ENCODE measurements around the gene PPP3CA.

Gene PPP3CA

GRCh38 chr4:101347267-101347556, at the start of gene PPP3CA:
PPP3CA (minus strand) TSS chr4:101347526.
- DNase-seq: no peak

DNA sequence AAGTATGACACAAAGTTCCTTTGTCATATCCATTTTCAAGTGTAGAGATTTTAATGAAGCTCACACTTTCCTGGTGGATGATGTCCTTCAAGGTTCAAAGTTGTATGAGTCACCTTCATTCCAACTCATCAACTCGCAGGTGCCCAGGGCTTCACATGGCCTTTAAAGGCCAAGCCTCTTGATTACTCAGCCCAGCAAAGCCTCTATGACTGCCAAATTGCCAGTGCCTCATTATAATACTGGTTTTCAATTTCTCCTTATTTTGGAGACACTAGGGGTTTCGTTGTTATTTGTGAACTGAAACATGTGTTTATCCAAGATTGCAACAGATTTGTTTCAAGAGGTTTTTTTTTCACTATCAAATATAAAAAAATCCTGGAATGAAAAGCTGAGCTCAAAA, 45.9 kb upstream of the PPP3CA start:
- no peak for DNase-seq

- no peak for DNase-seq
Measured at GRCh38 chr4:101370663-101371210, 23.4 kb upstream of the PPP3CA start.

DNA sequence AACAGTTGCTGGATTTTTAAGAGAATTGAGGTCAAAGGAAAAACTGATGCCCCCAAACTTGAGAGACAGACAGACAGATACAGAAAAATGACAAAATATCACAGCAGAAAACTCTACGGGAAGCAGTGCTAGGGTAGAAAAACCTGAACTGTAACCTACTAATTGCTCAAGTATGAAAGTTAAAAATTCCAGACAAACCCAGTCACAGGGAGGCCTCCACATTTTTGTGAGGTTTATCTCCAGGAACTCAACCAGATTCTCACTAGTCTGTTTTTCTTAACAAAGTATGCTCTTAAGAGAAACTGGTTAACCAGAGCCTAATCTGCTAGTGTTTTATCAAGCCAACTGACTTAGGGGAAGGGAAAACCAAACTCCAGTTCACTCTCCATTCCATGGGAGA, 19.9 kb upstream of the PPP3CA start:
- DNase-seq: no peak

DNA sequence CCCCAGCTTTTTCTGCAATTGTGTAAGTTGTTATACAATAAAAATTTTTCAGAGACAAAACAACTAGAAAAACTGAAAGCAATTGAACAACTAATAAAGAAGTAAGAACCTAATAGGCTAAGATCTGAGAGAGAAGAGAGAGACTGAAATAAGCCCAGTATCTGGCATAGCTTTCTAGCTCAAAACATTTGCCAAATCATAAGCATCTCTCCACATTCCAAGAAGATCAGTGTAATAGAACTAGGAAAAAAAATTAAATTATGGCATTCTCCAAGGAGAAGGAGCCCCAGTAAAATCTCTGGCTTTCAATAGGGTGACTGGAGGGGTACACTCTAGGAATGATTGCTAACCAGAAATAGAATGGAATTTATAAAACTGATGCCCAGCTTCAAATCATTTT, 19.0 kb upstream of the PPP3CA start:
- no peak for DNase-seq

DNA sequence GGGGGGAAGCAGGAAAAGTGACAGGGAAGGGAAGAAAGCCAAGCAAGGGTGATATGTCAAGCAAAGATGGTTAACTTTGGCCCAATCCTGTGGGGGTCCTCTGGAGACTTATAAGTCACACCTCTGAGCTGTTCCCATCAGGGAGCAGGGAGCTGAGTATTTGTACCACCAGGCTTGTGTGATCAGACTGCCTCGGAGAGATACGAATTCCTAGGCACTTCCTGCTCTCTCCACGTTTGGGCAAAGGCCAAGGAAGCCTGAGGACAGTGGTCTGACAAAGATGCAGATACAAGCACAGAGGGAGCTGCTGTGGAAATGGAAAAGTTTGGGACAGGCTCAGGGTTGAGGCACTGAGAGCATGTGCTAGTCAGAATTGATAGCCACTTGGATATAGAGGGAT, 10.4 kb upstream of the PPP3CA start:
- DNase-seq: no peak

DNA sequence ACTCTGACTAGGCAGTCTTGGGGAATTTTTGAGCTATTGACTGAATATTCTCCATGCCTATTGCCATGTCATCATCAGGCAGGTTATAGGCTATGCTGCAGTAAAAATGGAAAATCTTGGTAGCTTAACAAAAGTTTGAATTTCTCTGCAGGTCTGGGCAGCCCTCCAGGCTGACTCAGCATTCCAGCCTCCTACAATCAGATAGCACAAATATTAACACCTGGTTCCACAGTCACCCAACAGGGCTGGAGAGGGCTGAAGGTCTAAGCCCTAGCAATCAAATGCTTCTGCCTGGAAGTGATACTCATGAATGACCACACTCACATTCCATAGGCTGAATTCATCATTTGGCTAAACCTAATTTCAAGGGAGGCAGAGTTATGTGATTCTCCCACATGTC, 9.6 kb upstream of the PPP3CA start:
- DNase-seq: no peak

GRCh38 chr4:101355767-101356702, 8.7 kb upstream of the PPP3CA start:
- DNase-seq: no peak

- DNase-seq: no peak
Measured at GRCh38 chr4:101355246-101355645, 7.9 kb upstream of the PPP3CA start.

GRCh38 chr4:101349801-101350064, 2.4 kb upstream of the PPP3CA start:
- DNase-seq: no peak

DNA sequence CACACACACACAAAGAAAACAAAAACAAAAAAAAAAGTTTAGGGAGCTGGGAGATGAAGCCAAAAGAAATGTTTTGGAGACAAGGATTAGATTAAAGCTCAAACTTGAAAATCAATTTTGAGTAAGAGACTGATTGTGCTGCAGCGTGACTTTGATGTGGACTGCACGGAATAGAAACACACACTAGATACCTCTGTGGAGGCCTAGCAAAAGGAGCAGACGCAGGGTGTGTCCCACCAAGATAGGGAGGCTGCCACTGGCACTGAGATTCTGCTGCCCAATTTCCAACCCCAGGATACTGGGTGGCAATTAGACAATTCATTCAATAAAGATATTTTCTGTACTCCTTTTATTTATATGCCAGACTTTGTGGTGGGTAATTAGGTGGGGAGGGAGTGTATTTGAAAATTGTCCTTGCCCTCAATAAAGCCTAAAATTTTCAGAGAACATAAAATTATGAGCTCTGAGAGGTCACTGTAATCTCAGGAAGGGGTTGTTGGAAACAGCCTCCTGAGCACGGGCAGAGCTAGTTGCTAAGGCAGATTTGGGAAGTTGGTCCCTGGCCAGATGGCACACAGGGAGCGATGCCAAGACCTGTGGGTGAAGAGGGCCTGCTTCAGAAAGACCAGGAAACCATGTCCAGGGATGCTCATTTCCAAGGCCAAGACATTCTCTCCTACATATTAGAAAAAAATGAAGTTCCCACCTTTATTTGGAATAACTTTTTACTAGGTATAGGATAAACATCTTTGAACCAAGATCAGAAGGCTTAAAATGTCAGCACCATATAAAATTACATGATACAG, 1.9 kb upstream of the PPP3CA start:
- DNase-seq: no peak

- DNase-seq: no peak
Measured at GRCh38 chr4:101348367-101348827, 1.1 kb upstream of the PPP3CA start.

DNA sequence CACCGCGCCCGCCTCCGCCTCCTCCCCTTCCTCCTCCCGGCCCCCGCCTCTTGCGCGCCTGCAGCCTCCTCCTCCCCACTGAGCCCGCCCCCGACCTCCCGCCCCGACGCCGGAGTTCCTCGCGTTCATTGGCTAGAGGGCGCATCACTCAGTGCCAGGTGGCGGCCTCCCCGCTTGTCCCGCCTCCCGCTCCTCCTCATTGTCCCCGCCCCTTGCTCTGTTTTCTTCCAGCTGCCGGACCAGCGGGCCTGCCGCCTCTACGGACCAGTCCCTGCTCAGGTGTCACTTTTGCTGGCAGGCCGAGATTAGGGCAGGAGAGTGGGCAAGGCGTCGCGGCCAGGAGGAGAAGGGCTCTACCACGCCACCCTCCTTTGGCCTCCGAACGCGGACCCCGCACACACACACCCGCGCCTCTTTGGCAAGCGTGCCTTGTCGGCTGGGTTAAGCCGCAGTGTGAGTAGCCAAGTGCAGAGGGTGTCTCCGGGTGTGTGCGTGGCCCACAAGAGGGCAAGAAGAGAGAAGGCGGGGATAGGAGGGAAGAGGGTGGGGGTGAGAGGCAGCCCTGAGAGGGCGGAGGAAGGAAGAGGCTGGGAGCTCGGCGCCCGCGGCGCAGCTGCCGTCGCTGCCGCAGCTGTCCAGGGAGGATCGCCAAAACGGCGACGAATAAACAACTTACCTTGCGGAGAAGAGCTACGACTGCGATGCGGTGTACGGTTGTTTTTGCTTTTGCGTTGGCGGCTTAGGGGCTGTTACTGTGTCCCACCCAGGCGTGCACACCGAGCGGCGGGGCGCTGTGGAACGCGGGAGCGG, 436 bp upstream of the PPP3CA start:
- peak; percentile 98 to 99 for DNase-seq

GRCh38 chr4:101346351-101347266, 717 bp downstream of the PPP3CA start:
- peak in 1 of 2 donors; percentile 54 for DNase-seq

DNA sequence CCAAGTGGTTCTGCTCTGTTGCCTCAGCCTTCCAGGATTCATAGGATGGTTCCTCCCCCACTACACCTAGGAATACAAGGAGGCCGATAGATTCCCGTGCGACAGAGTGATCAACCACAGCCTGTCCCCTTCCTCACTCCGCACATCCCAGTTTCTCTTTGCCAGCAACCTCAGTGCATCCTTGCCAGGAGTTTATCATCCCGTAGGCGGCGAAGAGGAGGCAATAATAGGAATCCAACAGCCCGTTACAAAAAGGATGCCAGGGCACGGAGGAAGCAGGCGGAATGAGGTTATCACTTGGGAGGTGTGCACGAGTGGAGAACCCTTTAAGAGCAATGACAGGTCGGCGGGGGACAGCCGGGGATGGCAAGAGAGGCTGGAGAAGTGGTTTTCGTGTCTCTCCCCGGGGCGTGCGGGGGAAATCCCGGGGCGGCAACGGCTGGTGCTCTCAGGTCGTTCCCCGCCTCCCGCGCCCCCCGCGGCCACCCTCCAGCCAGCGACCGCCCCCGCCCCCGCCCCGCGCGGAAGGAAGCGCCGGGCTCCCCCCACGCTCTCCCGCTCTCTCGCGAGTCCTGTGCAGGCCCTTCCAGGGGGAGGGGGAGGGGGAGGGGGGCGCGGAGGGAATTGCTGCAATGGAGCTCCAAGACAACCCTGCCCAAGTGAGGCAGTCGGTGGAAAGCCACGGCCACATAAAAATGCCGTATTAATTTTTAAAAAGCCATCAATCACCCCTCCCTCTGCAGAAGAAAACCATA, 1.6 kb downstream of the PPP3CA start:
- peak; percentile 73 to 78 for DNase-seq

DNA sequence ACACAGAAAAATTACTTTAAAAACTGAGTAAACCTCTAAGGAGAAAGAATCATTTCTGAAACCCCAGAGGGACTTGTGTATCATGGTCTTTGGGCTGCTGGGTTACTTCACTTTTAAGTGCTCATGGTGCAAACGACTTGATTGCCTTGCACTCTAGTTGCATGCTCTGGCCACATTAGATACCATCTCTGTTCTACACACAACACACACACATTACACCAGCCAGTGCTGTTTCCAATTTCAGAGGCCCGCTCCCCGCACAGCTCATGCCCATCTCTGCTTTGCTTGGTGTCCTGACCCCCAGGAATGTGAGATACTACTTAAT, 2.1 kb downstream of the PPP3CA start:
- DNase-seq: no peak

GRCh38 chr4:101339332-101339731, 8.0 kb downstream of the PPP3CA start:
- DNase-seq: no peak

GRCh38 chr4:101337688-101338087, 9.6 kb downstream of the PPP3CA start:
- DNase-seq: no peak

DNA sequence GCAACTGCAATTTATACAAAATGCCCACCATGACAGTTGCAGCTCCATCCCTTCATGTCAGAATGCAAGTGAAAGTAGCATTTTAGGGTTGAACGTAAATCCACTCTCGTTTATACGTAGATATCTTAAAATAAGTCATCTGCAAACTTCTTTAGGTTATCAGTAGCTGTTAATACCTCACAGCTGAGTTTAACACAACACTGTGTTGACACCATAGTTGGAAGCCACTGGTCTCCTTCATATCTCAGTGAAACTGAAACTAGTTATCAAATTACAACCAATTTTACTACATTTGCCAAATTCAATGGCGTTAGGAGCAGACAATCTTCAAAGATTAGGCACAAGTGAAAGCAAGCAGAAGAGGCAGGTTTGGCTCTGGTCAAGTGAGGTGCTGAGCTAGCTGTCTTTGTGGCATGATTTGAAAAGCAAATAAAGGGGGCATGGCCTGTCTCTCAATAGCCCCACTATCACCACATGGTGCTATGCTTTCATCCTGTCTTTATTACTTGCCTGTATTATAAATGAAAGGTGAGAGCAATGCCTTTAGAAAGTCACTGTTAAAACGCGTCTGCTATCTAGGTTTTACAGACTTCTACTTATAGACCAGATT, 12.3 kb downstream of the PPP3CA start:
- no peak for DNase-seq

- no peak for DNase-seq
Measured at GRCh38 chr4:101332424-101332823, 14.9 kb downstream of the PPP3CA start.

GRCh38 chr4:101331017-101331416, 16.3 kb downstream of the PPP3CA start:
- no peak for DNase-seq
